Measurements from ENCODE around the gene TMC3. TPM values are rescaled to one million over a fixed set of nuclear protein-coding genes. Genes with fewer than 3 reads are reported as not detected.
"Not testable (repeated sequence)": the region's sequence is repeated elsewhere in the genome, so short reads cannot be mapped to it uniquely, and the experiment has no call there.

Gene TMC3
- total and polyA plus RNA-seq, 4 donors: 0.03 TPM; not detected in 3

GRCh38 chr15:81418891-81419290, 44.9 kb upstream of the TMC3 start:
- Histone ChIP-seq H3K4me3 (no peak overlapping the region), H3K4me1 (ENCODE audit: control insufficient read depth in 5 of 5, insufficient read depth in 5 of 5, low read length in 5 of 5) (peaks cover 0 to 3% (median 0%) of the 10 kb centered on the region in 5 donors), H3K36me3 (ENCODE audit: control insufficient read depth in 4 of 4, insufficient read depth in 4 of 4, low read length in 4 of 4) (no peaks in the 10 kb centered on the region), H3K27me3 (ENCODE audit: control insufficient read depth in 3 of 3, insufficient read depth in 3 of 3, low read length in 2 of 3) (no peaks in the 10 kb centered on the region), H3K27ac (ENCODE audit: low read depth in 1 of 2, low read length in 1 of 2) (no peak overlapping the region), H3K9me3 (ENCODE audit: control insufficient read depth in 4 of 4, insufficient read depth in 3 of 4, low read length in 3 of 4) (no peaks in the 10 kb centered on the region), H3K9ac (ENCODE audit: insufficient read depth in 1 of 2, low read length in 2 of 2) (no peak overlapping the region)
- DNase-seq (peak in 1 of 3 donors; percentile 8), ATAC-seq (ENCODE audit: insufficient read depth, low FRiP score) (no peak)
- TF ChIP-seq CTCF (IDR thresholded peaks at IDR 0.05; ENCODE audit: control extremely low read depth, extremely low read depth): no peak
- WGBS, 2 donors: 68 to 76% methylated on average over 5 of the region's 5 CpGs

- Histone ChIP-seq H3K9me3 (ENCODE audit: control insufficient read depth in 4 of 4, insufficient read depth in 3 of 4, low read length in 3 of 4) (peaks cover 0 to 1% (median 0%) of the 10 kb centered on the region in 4 donors), H3K27me3 (ENCODE audit: control insufficient read depth in 3 of 3, insufficient read depth in 3 of 3, low read length in 2 of 3) (no peaks in the 10 kb centered on the region), H3K4me3 (no peak overlapping the region), H3K36me3 (ENCODE audit: control insufficient read depth in 4 of 4, insufficient read depth in 4 of 4, low read length in 4 of 4) (no peaks in the 10 kb centered on the region), H3K4me1 (ENCODE audit: control insufficient read depth in 5 of 5, insufficient read depth in 5 of 5, low read length in 5 of 5) (peaks cover 0 to 3% (median 0%) of the 10 kb centered on the region in 5 donors), H3K9ac (ENCODE audit: insufficient read depth in 1 of 2, low read length in 2 of 2) (no peak overlapping the region), H3K27ac (ENCODE audit: low read depth in 1 of 2, low read length in 1 of 2) (no peak overlapping the region)
- 65 to 84% methylated on average over 7 of the region's 7 CpGs for WGBS, 2 donors
- ATAC-seq (ENCODE audit: insufficient read depth, low FRiP score): no peak
- peak in 1 of 3 donors; percentile 5 for DNase-seq
- TF ChIP-seq CTCF (IDR thresholded peaks at IDR 0.05; ENCODE audit: control extremely low read depth, extremely low read depth): no peak
These were observed 44.4 kb upstream of the TMC3 start for GRCh38 chr15:81418444-81418843.

GRCh38 chr15:81414274-81414968, 40.4 kb upstream of the TMC3 start:
- H3K4me1 ChIP-seq (ENCODE audit: control insufficient read depth in 5 of 5, insufficient read depth in 5 of 5, low read length in 5 of 5): peaks cover 0 to 12% (median 0%) of the 10 kb centered on the region in 5 donors
- not testable (repeated sequence) for H3K4me3 ChIP-seq; H3K36me3 ChIP-seq (ENCODE audit: control insufficient read depth in 4 of 4, insufficient read depth in 4 of 4, low read length in 4 of 4); H3K9ac ChIP-seq (ENCODE audit: insufficient read depth in 1 of 2, low read length in 2 of 2); ATAC-seq (ENCODE audit: insufficient read depth, low FRiP score); H3K27ac ChIP-seq (ENCODE audit: low read depth in 1 of 2, low read length in 1 of 2); DNase-seq; H3K27me3 ChIP-seq (ENCODE audit: control insufficient read depth in 3 of 3, insufficient read depth in 3 of 3, low read length in 2 of 3); H3K9me3 ChIP-seq (ENCODE audit: control insufficient read depth in 4 of 4, insufficient read depth in 3 of 4, low read length in 3 of 4)
- 64 to 68% methylated on average over 12 of the region's 12 CpGs for WGBS, 2 donors

GRCh38 chr15:81413851-81414250, 39.8 kb upstream of the TMC3 start:
- no peak overlapping the region for H3K27ac ChIP-seq (ENCODE audit: low read depth in 1 of 2, low read length in 1 of 2)
- no peak overlapping the region for H3K9ac ChIP-seq (ENCODE audit: insufficient read depth in 1 of 2, low read length in 2 of 2)
- H3K27me3 ChIP-seq (ENCODE audit: control insufficient read depth in 3 of 3, insufficient read depth in 3 of 3, low read length in 2 of 3): no peaks in the 10 kb centered on the region
- H3K4me3 ChIP-seq: no peak overlapping the region
- peaks cover 0 to 12% (median 0%) of the 10 kb centered on the region in 5 donors for H3K4me1 ChIP-seq (ENCODE audit: control insufficient read depth in 5 of 5, insufficient read depth in 5 of 5, low read length in 5 of 5)
- WGBS, 2 donors: 93 to 98% methylated on average over 32 of the region's 32 CpGs
- ATAC-seq (ENCODE audit: insufficient read depth, low FRiP score) (no peak), DNase-seq (no peak)
- H3K36me3 ChIP-seq (ENCODE audit: control insufficient read depth in 4 of 4, insufficient read depth in 4 of 4, low read length in 4 of 4): no peaks in the 10 kb centered on the region
- H3K9me3 ChIP-seq (ENCODE audit: control insufficient read depth in 4 of 4, insufficient read depth in 3 of 4, low read length in 3 of 4): peaks cover 0 to 1% (median 0%) of the 10 kb centered on the region in 4 donors
- no peak for TF ChIP-seq CTCF (IDR thresholded peaks at IDR 0.05; ENCODE audit: control extremely low read depth, extremely low read depth)

Data from lung (tissue), 12 donors.